HUDEP-2 (cell line): ENCODE data around the gene ARL4C.

Experiments
- DNase-seq, 76 experiments: peaks; one replicate each; lab custom pipeline; 2025; ENCODE audit not compliant: unreplicated experiment in 76 of 76; lab: John Stamatoyannopoulos, UW

Gene ARL4C

DNA sequence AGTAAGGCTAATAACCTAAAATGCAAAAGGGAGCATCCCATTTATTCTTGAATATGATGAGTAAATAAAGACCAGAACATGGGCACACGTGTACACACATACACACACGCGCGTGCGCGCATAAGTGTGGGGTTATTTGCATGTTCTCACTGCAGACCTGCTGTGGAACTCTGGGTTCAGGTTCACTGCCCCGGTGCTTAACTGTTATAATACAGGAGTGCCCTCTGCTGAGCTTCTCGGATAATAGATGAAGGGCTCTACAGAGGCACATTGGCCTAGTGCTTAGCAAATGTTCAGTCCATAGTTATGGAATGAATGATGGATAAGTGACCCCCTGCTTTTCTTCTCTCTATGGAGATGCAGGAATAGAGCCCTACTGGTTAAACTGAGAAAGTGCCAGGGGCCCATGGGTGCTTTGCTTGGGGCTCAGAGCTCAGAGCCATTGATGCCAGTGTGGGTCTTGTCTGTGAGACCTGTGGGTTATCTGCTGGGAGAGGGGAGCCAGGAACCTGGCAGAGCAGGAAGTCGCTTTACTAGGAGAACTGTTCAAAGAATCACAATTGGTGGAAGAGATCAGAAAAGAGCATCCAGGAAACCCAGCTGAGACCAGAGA, 3.6 kb upstream of the ARL4C start:
- DNase-seq = peak in 8 of 76 experiments; percentile 3 to 26 (median 8)

GRCh38 chr2:234497594-234498235, 834 bp upstream of the ARL4C start:
- DNase-seq = no peak

DNA sequence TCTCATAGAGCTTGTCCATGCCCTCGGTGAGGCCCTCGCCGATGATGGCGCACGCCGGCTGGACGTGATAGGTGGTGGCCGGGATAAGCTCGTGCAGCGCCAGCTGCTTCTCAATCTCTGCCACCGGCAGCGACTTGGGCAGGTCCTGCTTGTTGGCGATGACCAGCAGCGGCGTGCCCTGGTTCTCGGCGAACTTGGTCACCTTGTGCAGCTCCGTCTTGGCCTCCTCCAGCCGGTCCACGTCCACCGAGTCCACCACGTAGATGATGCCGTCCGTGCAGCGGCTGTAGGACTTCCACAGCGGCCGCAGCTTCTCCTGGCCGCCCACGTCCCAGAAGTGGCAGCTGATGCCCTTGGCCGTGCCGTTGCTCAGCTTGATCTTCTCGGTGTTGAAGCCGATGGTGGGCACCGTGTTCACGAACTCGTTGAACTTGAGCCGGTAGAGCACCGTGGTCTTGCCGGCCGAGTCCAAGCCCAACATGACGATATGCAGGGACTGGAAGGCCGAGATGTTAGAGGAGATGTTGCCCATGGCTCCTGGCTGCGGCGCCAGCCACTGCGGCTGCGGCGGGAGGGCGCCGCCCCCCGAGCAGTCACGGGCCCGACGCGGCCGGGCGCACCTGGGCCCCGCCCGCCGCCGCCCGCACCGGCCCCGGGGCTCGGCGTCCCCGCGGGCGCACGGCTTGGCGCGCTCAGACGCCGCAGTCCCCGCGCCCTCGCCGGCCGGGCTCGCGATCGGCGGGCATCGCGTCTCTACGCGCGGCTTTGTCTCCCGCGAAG, 636 bp downstream of the ARL4C start:
- no peak for DNase-seq

- no peak for DNase-seq
Observed at GRCh38 chr2:234495251-234496054, 1.4 kb downstream of the ARL4C start.

- DNase-seq = no peak
Observed at GRCh38 chr2:234494361-234495250, 2.3 kb downstream of the ARL4C start.

- DNase-seq = no peak
Observed at GRCh38 chr2:234493796-234494195, 3.1 kb downstream of the ARL4C start.

- no peak for DNase-seq
Observed at GRCh38 chr2:234492717-234493485, 4.0 kb downstream of the ARL4C start.

GRCh38 chr2:234491897-234492296, 5.0 kb downstream of the ARL4C start:
- no peak for DNase-seq

- DNase-seq = no peak
Observed at GRCh38 chr2:234491281-234491680, 5.6 kb downstream of the ARL4C start.

- no peak for DNase-seq
Observed at GRCh38 chr2:234490271-234491091, 6.4 kb downstream of the ARL4C start.

DNA sequence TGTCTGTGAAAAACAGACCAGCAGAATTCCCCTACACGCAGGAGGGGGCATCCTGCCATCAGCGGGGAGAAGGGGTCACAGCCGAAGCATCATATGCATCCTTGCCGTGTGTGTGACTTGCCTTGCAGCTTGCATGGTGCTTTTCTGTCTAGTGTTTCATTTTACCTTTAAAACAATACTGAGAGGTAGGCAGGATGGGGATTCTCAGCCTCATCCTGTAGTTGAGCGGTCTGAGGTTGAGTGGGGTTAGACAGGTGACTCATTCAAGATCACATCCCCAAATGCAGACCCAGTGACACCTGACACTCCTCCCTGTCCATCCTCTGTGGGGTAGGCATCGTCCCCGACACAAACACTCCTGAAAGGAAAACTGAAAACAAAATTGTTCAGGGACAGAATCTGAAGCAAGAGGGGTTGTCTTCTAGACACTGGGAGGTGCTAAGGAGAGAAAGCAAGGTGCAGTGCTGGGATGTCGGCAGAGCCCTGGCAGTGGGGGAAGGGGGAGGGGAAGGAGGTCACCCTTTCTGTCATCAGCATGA, 7.9 kb downstream of the ARL4C start:
- DNase-seq = no peak

GRCh38 chr2:234488486-234488885, 8.4 kb downstream of the ARL4C start:
- no peak for DNase-seq

GRCh38 chr2:234487356-234487755, 9.5 kb downstream of the ARL4C start:
- DNase-seq = no peak

- DNase-seq = peak in 1 of 76 experiments; percentile 26
Observed at GRCh38 chr2:234483568-234484251, 13.2 kb downstream of the ARL4C start.

DNA sequence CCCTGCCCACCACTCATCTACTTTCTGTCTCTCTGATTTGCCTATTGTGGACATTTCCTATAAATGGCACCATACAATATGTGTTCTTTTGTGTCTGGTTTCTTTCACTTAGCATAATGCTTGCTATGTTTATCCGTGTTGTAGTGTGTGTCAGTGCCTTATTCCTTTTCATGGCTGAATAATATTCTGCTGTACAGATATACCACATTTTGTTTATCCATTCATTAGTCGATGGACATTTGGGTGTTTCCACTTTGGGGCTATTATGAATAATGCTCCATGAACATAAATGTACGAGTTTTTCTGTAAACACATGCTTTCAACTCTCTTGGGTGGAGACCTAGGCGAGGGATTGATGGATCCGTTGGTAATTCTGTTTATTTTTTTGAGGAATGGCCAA, 15.6 kb downstream of the ARL4C start:
- no peak for DNase-seq

DNA sequence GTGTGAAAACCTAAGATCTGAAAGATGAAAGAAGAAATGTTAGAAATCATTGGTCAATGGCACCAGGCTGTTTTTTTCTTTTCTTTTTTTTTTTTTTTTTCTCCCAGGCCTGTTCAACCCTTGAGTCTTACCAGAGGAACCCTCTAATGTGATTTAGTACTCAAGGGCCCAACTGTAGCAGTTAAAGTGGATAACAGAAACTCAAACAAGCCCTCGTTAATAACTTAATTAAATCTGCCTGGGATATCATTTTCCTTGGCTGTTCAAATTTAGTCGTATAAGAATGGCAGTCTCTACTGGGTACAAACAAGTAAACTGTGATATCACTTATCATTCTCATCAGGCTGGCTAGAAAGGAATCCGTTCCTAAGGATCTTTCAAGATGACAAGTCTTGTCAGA, 16.5 kb downstream of the ARL4C start:
- no peak for DNase-seq

DNA sequence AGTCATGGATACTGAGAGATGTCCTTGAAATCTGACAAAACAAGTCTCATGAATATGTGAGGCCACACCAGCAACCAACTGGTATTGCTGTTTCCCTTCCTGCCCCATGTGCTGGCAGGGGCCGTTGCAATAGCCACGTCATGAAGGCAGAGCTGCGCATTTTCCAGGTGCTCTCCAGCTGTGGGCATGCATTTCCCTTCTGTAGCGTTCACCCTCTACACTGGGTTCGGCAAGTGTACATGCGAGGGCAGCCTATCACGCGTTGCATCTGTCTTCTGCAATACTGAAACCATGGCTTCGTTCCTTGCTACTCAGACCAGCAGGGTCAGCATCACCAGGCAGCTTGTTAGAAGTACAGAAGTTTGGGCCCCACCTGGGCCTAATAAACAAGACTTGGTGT, 17.4 kb downstream of the ARL4C start:
- no peak for DNase-seq
